HEK293T (cell line): ENCODE data around the gene NIPSNAP3A.
"Not testable (repeated sequence)": the region's sequence is repeated elsewhere in the genome, so short reads cannot be mapped to it uniquely, and the experiment has no call there.

ENCODE experiments used
- CTCF ChIA-PET: fragments of 350-600 bp; formaldehyde crosslinking; extraction: SDS; loops from one replicate; lab custom pipeline; 2021; ENCODE audit warnings: antibody characterized with exemption, inconsistent platforms; lab: Yijun Ruan, JAX
- POLR2A ChIA-PET: fragments of 350-600 bp; formaldehyde crosslinking; extraction: SDS; loops from one replicate; lab custom pipeline; 2020; ENCODE audit warnings: antibody characterized with exemption, inconsistent platforms; lab: Yijun Ruan, JAX
- DNase-seq: peaks from one replicate; pipeline ENCODE4 v3.0.0; 2012; ENCODE audit warnings: mixed read lengths; ENCODE audit errors: extremely low spot score
- ARNT ChIP-seq: fragments of 450-650 bp; IDR thresholded peaks from 2 replicates; pipeline ENCODE4 v1.6.1; 2017; ENCODE audit warnings: mild to moderate bottlenecking
- BHLHE40 ChIP-seq: fragments of 450-650 bp; IDR thresholded peaks from 2 replicates; pipeline ENCODE4 v1.6.1; 2016; ENCODE audit warnings: mild to moderate bottlenecking, moderate library complexity, borderline replicate concordance
- CTBP1 ChIP-seq: fragments of 450-650 bp; IDR thresholded peaks from 2 replicates; pipeline ENCODE4 v1.6.1; 2016; ENCODE audit warnings: borderline replicate concordance
- ELF4 ChIP-seq: fragments of 450-650 bp; IDR thresholded peaks from 2 replicates; pipeline ENCODE4 v1.6.1; 2017; ENCODE audit warnings: antibody characterized with exemption
- FOXA1 ChIP-seq: fragments of 450-650 bp; IDR thresholded peaks from 2 replicates; pipeline ENCODE4 v1.6.1; 2016; ENCODE audit warnings: mild to moderate bottlenecking
- FOXK2 ChIP-seq: fragments of 450-650 bp; IDR thresholded peaks from 2 replicates; pipeline ENCODE4 v1.6.1; 2016; ENCODE audit warnings: mild to moderate bottlenecking
- FOXM1 ChIP-seq: fragments of 450-650 bp; IDR thresholded peaks from 2 replicates; pipeline ENCODE4 v1.6.1; 2017; ENCODE audit warnings: mild to moderate bottlenecking, borderline replicate concordance
- HDGF ChIP-seq: fragments of 450-650 bp; IDR thresholded peaks from 2 replicates; pipeline ENCODE4 v1.6.1; 2017; ENCODE audit warnings: antibody characterized with exemption, borderline replicate concordance
- L3MBTL2 ChIP-seq: fragments of 450-650 bp; conservative IDR thresholded peaks from 2 replicates; pipeline ENCODE4 v1.6.1; 2016; ENCODE audit warnings: mild to moderate bottlenecking
- LEF1 ChIP-seq: fragments of 450-650 bp; IDR thresholded peaks from 2 replicates; pipeline ENCODE4 v1.6.1; 2017; ENCODE audit warnings: mild to moderate bottlenecking, borderline replicate concordance
- NFRKB ChIP-seq: fragments of 450-650 bp; IDR thresholded peaks from 2 replicates; pipeline ENCODE4 v1.6.1; 2016; ENCODE audit warnings: mild to moderate bottlenecking, moderate library complexity
- SP1 ChIP-seq: fragments of 450-650 bp; IDR thresholded peaks from 2 replicates; pipeline ENCODE4 v1.6.1; 2017
- SUZ12 ChIP-seq: fragments of 450-650 bp; IDR thresholded peaks from 2 replicates; pipeline ENCODE4 v1.6.1; 2016; ENCODE audit warnings: mild to moderate bottlenecking
- TARDBP ChIP-seq: fragments of 450-650 bp; IDR thresholded peaks from 2 replicates; pipeline ENCODE4 v1.6.1; 2016
- ZNF384 ChIP-seq: fragments of 450-650 bp; IDR thresholded peaks from 2 replicates; pipeline ENCODE4 v1.6.1; 2016
- TF ChIP-seq, protein P1 (sequence below): fragments of 450-650 bp; IDR thresholded peaks from 2 replicates; pipeline ENCODE4 v1.6.1; 2016

Gene NIPSNAP3A

DNA sequence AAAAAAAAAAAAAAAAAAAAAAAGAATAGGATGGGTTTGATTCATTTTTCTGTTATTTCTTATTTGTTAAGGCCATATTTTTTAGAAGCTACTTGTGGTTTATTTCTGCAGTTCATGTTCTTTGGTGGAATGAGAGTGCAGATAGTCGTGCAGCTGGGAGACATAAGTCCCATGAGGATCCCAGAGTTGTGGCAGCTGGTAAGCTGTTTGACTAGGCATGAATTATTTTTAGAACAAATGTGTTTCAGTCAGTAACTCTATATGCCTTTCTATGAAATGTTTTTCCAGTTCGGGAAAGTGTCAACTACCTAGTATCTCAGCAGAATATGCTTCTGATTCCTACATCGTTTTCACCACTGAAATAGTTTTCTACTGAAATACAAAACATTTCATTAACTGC, 11.5 kb downstream of the NIPSNAP3A start:
- ChIA-PET POLR2A (no interaction called here), CTCF (no interaction called here)
- DNase-seq = no peak
- TF ChIP-seq SUZ12 (no peak), FOXM1 (no peak), BHLHE40 (no peak), L3MBTL2 (no peak), ZNF384 (no peak), FOXA1 (no peak), ELF4 (no peak), HDGF (no peak), ARNT (no peak), FOXK2 (no peak), CTBP1 (no peak), LEF1 (no peak), NFRKB (no peak), SP1 (no peak), TARDBP (no peak)
- TF ChIP-seq, protein P1, sequence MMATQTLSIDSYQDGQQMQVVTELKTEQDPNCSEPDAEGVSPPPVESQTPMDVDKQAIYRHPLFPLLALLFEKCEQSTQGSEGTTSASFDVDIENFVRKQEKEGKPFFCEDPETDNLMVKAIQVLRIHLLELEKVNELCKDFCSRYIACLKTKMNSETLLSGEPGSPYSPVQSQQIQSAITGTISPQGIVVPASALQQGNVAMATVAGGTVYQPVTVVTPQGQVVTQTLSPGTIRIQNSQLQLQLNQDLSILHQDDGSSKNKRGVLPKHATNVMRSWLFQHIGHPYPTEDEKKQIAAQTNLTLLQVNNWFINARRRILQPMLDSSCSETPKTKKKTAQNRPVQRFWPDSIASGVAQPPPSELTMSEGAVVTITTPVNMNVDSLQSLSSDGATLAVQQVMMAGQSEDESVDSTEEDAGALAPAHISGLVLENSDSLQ = no peak

DNA sequence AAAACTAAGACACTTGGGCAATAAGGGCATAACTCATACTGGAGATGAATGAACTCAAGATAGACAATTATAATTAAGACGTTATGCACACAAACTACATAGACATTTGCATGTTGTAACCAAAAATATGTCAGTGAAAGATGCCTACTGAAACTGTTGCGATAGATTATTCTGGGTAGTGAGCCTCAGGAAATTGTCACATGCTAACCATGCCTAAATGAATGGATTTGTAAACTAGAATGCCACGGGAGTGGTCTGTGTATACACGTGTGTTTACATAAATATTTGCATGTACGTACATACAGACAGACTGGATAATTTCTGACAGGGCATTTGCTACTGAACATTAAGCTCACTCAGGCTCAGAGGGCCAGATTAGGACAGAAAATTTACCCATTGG, 17.7 kb downstream of the NIPSNAP3A start:
- POLR2A ChIA-PET = interaction anchor here (0.7 kb wide), 1 partner anchor 17 kb away, joined by 3 read pairs; no protein-coding TSS in a partner anchor
- CTCF ChIA-PET = no interaction called here
- no peak for DNase-seq
- no peak for TF ChIP-seq FOXA1
- TF ChIP-seq FOXM1 = no peak
- no peak for TF ChIP-seq LEF1
- TF ChIP-seq SP1 = no peak
- TF ChIP-seq, protein P1 = no peak
- no peak for TF ChIP-seq ELF4
- TF ChIP-seq SUZ12 = no peak
- TF ChIP-seq FOXK2 = no peak
- TF ChIP-seq ZNF384 = no peak
- TF ChIP-seq HDGF = no peak
- TF ChIP-seq BHLHE40 = no peak
- no peak for TF ChIP-seq ARNT

DNA sequence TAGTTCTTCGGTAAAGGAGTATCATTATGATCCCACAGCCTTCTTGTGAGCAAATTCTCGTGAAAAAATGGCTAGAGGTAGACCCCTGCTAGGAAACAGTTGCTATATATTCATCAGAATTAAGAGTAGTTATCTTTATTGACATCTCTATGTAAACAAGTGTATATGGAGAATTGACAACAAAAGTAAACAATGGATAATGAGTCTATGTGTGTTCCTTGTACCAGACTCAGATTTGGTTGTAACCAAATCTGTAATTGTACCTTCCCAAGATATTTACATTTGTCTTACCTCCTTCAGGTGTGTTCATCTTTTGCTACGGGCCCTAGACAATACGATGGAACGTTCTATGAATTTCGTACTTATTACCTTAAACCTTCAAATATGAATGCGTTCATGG, 18.5 kb downstream of the NIPSNAP3A start:
- TF ChIP-seq LEF1 (no peak), L3MBTL2 (no peak), NFRKB (no peak), FOXM1 (no peak), BHLHE40 (no peak), SP1 (no peak), HDGF (no peak)
- ChIA-PET CTCF (no interaction called here), POLR2A (no interaction called here)
- DNase-seq = no peak

DNA sequence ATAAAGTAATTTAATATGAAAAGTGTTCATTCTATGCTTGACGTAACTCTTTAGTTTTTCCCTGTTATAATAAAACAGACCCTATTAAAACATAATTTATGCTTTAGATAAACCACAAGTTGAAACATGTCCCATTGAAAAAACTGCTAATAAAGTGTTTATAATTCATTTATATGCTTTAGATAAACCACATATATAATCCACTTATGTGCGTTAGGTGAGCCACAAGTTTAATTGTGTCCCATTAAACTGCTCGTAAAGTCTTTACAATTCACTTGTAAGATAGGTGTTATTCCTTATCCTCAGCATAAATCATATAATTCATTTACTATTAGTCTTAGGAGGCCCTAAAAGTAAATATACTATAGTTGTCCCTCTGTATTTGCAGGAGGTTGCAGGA, 20.0 kb downstream of the NIPSNAP3A start:
- CTCF ChIA-PET = no interaction called here
- TF ChIP-seq TARDBP (no peak), ZNF384 (no peak), SUZ12 (no peak), FOXK2 (no peak), FOXA1 (no peak), CTBP1 (no peak), L3MBTL2 (no peak), ARNT (no peak), HDGF (no peak), SP1 (no peak), BHLHE40 (no peak), ELF4 (no peak), LEF1 (no peak), NFRKB (no peak), FOXM1 (no peak)
- TF ChIP-seq, protein P1 = no peak
- POLR2A ChIA-PET = no interaction called here
- DNase-seq = no peak

DNA sequence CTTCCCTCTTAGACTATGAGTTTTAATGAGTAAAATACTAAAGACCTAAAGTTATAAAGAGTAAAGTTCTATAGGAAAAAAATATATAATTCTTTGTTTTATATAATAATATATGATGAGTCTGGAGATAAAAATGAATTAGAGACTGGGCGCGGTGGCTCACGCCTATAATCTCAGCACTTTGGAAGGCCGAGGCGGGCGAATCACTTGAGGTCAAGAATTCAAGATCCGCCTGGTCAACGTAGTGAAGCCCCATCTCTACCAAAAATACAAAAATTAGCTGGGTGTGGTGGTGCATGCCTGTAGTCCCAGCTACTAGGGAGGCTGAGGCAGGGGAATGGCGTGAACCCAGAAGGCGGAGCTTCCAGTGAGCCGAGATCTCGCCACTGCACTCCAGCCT, 21.5 kb downstream of the NIPSNAP3A start:
- DNase-seq, POLR2A ChIA-PET, CTCF ChIA-PET: not testable (repeated sequence)

DNA sequence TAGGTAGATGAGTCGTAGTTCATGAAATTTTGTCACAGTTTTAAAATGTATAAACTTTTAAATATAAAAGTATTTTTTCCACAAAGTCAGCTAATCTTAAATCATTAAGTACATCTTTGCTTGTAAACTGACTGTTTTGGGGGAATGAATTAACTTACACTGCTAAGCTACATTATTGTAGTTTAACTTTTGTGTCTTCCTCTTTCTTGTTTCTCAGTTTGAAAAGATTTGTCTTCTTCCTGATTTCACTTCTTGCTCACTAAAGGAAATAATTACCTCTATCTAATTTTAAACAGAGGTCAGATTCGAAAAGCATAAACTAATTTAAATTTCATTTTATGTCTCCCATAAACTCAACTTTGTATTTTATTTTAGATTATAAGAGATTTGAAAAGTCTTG, 22.2 kb downstream of the NIPSNAP3A start:
- ChIA-PET POLR2A (no interaction called here), CTCF (no interaction called here)
- no peak for DNase-seq
- TF ChIP-seq ELF4 (no peak), CTBP1 (no peak), NFRKB (no peak), HDGF (no peak), ZNF384 (no peak), ARNT (no peak), TARDBP (no peak), L3MBTL2 (no peak), SP1 (no peak), FOXK2 (no peak), FOXM1 (no peak), FOXA1 (no peak), SUZ12 (no peak), BHLHE40 (no peak), LEF1 (no peak)
